Brain pericyte (primary cell): ENCODE data around the gene IGSF9.
"Not testable (repeated sequence)": the region's sequence is repeated elsewhere in the genome, so short reads cannot be mapped to it uniquely, and the experiment has no call there.

Source experiments
- DNase-seq: peaks from one replicate; pipeline ENCODE4 v3.0.0-alpha.2; 2012; ENCODE audit warnings: low read depth, low spot score

Gene IGSF9

DNA sequence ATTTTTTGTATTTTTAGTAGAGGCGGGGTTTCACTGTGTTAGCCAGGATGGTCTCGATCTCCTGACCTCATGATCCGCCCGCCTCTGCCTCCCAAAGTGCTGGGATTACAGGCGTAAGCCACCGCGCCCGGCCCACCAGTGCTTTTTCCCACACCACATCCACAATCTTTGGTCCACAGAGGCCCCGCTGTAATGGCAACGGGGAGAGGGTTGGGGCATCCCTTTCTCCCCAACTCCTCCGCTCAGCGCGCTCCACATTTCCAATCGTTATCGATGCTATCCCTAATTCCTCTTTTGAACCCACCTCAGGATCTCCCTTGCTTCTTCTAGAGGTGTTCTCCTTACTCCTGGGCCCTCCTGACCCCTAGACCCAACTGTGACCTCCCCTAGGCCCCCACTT is 45.8 kb downstream of the IGSF9 start:
- not testable (repeated sequence) for DNase-seq

DNA sequence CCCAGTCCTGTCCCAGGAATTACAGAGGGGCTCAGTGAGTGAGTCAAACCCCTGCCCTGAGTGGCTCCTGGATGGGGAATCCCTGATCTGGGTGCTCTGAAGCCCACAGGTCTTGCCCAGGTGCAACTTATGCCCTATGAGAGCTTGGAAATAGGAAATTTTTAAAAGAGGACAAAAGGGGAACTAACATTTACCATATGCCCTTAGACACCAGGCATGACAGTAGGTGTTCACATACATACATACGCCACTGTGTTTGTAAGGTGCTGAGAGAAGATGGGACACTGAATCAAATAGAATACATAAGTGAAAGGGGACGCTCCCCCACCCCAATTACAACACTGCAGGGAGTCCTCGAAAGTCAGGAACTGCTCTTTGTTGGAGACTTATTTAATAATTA is 46.9 kb downstream of the IGSF9 start:
- no peak for DNase-seq

GRCh38 chr1:159897962-159898361 is 47.5 kb downstream of the IGSF9 start:
- no peak for DNase-seq

DNA sequence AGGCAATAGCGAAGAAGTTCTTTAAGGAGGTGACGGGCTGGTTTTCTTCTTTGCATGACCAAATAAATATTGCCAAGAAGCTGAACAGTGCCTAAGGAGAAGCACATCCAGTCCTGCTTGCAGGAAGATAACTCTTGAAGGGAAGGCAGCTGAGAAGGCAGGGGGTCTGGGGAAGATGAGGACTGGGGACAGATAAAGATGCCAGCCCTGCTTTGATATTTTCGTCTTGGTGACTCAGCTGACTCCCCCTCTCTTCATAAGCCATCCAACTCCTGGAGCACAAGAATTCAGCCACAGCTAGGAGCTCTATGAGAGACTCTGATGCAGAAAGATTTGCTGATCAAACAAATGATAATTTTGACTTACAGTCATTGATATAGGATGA is 48.9 kb downstream of the IGSF9 start:
- DNase-seq, result no peak

DNA sequence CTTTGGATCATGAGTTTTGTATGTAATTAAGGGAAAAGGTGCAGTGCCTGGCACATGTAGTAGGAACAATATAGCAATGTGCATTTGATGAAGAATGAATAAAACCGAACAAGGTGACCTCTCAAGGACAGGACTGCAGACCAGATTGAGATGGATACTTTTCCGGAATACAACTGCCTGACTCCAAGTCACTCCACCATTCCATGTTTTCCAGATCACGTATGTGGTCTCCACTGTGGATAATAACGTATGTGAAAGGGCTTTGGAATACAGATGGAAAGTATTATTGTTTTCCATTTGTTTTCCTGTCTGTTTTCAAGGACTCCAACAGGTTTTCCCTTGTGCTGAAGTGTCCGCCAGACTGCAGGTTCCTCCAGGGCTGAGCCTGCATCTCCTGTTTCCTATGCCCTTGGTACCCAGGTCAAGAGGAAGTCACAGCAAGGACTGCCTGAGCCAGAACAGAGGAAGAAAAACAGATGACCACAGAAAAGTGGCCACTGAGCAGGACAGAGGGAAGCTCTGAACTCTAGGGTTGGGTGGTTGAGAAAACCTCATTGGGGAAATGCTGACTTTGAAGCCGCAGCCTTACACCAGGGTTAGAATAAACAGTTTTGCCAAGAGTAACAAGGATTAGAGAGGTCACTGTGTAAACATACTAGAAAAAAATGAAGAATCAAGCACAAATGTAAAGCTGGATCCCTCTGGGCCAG is 49.4 kb downstream of the IGSF9 start:
- DNase-seq, result no peak

DNA sequence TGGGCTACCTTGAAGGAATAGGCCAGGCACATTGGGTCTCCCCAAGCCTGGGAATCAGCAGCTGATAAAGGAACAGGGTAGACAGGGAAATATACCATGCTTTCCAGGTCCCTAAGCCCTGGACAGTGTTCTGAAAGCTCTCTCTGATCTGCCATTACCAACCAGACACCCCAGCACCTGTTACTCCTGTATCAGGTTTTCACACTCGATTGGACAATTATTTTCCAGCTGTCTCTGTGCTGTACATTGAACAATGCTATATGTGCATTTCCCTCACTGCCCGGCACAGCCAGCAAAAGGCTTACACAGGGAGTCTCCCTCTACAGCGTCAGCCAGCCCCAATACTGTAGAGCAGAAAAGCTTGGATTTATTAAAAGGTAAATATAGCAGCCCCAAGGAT is 50.1 kb downstream of the IGSF9 start:
- DNase-seq, result no peak

- DNase-seq, result no peak
Observed at GRCh38 chr1:159892944-159893343, 52.5 kb downstream of the IGSF9 start.

DNA sequence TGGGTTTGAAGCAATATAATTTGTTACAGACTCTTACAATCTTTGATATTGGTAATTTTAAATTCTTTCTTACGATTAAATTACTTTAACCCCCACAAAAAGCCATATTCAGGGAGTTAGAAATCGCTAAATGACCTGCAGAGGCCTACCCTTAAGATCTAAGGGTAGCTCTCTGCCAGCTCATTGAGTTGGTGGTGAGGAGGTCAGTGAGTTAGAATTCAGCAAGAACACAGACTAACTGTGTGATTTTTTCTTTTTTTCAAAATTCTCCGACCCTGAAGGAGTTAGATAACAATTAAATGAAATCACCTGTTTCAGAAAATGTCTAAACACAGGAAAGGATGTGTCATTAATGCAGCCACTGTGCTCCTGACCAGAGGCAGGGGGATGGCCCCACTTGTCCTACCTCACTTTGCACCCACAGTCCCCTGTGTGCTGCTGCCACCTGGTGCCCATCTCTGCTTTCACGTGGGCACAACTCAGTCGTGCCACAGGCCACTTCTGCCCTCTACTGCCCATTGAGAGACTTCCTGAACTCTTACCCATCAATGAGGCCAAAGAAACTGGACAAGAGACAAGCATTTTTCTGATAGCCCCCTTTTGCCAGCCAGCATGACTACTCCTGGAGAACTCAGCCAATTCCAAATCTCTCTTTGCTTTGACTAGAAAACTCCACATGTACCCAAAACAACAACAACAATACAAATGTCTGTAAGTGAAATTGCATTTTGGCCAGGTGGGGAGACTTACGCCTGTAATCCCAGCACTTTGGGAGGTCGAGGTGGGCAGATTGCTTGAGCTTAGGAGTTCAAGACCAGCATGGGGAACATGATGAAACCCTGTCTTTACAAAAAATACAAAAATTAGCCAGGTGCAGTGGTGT is 53.9 kb downstream of the IGSF9 start:
- peak; percentile 81 for DNase-seq

DNA sequence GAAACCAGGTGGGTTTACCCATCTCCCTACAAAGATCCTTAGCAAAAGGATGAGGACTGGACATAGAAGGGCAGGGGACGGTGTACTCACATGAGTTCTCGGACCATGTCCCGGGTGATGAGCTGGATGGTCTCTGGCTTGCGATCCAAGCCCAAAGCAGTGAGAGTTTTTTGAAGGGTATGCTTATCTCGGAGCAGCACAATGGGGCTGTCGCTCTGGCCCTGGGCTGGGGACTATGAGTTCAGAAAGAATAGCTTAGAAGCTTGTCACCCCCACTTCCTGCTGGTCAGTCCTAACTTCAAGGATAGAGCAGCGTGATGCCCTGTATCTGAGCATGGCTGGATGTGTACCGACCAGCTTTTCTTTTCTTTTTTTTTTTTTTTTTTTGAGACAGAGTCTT is 55.0 kb downstream of the IGSF9 start:
- no peak for DNase-seq

DNA sequence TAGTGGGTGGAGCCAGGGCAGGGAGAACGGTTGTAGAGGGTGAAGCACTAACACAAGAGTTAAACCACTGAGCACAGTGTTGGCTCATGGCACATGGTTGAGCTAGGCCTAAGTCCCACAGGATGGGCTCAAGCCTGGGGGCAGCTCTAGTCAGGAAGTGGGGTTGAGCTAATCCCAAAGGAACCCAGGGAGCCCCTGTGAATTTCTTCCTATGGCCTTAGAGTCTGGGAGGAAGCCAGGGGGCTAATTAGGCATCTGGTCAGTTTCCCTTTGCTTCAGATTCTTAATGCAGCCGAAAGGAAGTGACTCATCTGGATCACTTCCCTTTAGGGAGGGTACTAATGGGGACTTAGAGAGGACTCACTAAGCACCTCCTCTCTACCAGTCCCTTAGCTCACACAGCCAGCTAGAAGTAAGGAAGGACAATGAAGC is 55.6 kb downstream of the IGSF9 start:
- DNase-seq, result no peak

DNA sequence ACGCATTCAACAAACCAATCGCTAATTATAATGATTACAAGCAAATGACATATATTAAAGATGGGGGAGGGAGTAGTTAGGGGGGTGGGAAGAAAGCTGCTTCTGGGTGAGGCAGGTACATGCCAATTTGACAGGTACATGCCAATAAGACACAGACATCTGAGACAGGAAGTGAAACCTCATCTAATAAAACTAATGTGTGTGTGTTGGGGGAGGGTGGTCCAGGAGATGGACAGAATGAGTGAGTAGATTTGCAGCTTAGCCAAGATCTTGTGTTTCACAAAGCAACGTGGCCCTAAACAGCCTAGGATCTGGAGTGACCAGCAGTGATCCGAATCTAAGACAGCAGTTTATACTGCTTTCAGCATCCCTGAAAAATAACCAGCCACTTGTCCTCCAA is 56.2 kb downstream of the IGSF9 start:
- no peak for DNase-seq

DNA sequence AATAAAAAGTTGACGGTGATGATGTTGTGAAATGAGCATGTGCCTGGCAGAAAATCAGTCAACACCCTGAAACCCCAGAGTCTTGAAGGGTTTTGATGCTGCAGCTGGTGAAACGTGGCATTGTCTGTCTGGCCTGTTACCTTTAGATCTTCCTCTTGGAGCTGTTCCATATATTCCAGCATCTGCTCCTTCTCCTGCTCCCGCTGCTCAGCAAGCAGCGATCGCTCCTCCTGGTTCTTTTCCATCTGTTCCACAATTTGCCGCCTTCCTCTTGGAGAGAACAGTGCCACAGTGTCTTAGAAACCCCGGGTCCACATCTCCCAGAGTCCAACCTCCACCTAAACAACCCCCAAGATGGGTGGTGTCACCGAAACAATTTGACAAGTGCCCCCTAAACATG is 61.1 kb downstream of the IGSF9 start:
- no peak for DNase-seq

GRCh38 chr1:159883134-159883533 is 62.3 kb downstream of the IGSF9 start:
- no peak for DNase-seq

DNA sequence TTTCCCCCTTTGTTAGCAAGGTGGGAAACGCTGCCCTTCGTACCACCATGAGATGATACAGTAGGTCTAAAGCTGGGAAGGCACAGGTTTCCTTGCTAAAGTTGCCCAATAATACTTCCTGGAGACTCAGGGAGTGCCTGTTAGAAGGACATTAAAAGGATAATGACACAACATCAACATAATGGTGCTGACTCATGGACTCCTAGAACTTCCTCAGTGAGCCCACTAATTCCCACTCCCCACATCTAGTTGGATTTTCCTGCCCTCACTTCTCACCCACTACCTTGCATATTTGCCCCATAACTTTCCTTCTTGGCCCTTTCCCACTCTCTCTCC is 62.9 kb downstream of the IGSF9 start:
- no peak for DNase-seq

DNA sequence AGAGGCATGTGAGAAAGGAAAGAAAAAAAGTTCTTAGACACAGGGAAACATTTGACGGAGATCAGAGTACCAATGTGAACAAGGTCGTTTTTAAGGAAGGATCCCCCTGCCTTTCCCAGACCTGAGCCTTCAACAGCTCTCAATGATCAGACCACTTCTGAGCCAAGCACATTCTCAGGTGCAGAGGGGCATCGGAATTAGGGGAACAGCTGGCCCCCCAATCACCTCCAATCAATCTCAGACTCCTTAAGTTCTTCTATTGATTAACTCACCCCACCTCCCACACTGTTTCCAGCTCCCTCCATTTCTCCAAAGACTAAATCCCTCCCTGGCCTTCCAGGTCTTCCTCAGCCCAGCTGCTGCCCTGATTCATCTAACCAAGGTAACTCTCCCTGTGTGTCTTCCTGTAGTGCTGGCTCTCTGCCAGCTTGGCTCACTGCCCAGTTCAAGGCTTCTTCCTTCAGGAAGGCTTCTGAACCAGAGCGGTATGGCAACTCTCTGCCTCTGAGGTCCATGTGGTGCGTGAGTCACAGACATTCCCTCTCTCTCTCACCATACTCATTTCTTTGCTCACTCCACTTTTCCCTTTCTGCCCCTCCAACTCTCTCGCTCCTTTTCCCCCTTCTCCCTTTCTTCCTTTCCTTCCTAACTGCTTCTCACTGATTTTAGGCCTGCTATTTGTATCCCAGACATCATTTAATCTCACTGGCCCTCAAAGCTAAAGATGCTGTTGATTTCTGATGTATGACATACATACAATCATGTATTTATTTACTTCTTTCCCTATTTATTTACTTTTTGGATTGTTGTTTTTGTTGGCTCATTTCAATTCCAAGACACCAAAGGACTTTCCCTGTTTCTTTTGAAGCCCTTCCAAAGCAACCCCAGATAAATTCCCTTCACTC is 63.5 kb downstream of the IGSF9 start:
- peak; percentile 84 for DNase-seq

GRCh38 chr1:159880430-159880829 is 65.0 kb downstream of the IGSF9 start:
- DNase-seq, result no peak

- DNase-seq, result no peak
Observed at GRCh38 chr1:159879977-159880376, 65.4 kb downstream of the IGSF9 start.

DNA sequence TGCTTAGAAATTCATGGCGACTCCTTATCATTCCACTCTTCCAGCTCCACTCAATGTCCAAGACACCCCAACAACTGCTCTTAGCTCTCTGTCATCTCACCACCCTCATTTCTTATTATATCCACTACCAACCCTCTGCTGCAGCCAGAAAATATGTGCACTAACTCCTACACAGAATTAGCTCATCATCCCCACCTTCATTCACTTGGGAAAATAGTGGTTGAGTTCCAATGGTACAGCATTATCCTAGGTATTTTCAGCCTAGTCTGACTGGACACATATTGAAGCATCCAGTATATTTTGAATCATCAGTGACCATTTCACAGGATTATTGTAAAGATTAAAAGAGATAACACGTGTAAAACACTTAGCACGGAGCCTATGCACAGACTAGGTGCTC is 66.3 kb downstream of the IGSF9 start:
- DNase-seq, result no peak

DNA sequence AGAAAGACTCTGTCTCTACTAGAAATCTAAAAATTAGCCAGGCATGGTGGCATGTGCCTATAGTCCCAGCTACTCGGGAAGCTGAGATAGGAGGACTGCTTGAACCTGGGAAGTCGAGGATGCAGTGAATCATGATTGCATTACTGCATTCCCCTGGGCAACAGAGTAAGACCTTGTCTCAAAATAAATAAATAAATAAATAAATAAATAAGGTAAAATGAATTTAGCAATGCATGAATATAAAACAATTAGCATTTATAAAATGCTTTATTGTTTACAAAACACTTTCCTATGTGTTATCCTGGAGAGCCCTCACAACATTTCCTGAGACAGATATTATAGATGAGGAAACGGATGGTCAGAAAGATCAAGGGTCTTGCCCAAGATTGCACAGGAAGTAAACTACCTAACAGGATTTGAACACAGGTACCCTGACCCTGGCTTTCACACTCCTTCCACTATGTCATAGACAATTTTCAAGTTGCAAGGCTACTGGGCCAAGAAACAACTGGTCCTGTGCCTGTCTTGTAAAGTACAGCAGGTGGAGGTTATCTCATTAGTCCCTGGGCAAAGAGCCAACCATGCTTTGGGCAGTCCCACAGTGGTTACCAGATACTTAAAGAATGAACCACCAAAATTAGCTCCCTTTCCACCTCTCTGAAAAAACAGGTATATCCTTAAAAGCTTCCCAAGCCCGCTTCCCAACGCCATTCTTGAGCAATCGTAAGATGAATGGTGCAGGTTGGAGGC is 67.5 kb downstream of the IGSF9 start:
- DNase-seq, result no peak
